ENCODE data around the gene HSD17B4. TPM values are rescaled to one million over a fixed set of nuclear protein-coding genes. Genes with fewer than 3 reads are reported as not detected.
"Not testable (repeated sequence)": the region's sequence is repeated elsewhere in the genome, so short reads cannot be mapped to it uniquely, and the experiment has no call there.

HSD17B4 gene
- total RNA-seq, 1 experiment from 2014 or later: 269 TPM

DNA sequence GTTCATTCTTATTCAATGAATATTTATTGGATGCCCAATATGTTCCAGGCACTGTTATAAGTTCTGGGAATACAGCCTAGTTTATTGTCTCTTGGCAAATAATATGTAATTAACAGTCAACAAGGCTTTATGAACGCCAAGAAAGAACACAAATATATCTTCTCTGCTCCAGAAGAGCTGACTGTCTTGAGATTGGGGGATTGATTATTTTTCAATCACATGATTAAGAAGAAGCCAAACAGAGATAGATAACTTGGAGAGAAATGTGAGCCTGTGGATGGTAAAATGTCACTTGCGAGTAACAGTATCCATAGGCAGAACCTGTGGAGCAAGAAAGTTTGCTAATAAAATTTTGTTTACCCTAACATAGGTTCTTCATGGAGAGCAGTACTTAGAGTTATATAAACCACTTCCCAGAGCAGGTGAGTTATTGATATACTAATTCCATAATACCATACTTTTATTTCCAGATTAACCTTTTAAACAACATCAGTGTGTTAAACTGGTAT, 49.4 kb downstream of the HSD17B4 start:
- TF ChIP-seq, protein P1, sequence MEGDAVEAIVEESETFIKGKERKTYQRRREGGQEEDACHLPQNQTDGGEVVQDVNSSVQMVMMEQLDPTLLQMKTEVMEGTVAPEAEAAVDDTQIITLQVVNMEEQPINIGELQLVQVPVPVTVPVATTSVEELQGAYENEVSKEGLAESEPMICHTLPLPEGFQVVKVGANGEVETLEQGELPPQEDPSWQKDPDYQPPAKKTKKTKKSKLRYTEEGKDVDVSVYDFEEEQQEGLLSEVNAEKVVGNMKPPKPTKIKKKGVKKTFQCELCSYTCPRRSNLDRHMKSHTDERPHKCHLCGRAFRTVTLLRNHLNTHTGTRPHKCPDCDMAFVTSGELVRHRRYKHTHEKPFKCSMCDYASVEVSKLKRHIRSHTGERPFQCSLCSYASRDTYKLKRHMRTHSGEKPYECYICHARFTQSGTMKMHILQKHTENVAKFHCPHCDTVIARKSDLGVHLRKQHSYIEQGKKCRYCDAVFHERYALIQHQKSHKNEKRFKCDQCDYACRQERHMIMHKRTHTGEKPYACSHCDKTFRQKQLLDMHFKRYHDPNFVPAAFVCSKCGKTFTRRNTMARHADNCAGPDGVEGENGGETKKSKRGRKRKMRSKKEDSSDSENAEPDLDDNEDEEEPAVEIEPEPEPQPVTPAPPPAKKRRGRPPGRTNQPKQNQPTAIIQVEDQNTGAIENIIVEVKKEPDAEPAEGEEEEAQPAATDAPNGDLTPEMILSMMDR (conservative IDR thresholded peaks at IDR 0.05): no peak
- H3K14ac ChIP-seq (ENCODE audit: insufficient read depth, low read length): no peak overlapping the region
- H3K27ac Mint-ChIP-seq: no peak overlapping the region
- H3K79me1 ChIP-seq (ENCODE audit: insufficient read depth, low read depth, low read length, poor library complexity, severe bottlenecking): no peaks in the 10 kb centered on the region
- H3K36me3 Mint-ChIP-seq (ENCODE audit: insufficient read depth in 1 of 3, low read depth in 3 of 3): peaks cover 42 to 64% (median 52%) of the 10 kb centered on the region in 3 experiments
- no peak overlapping the region for H2BK120ac ChIP-seq (ENCODE audit: low read depth, low read length, poor library complexity, severe bottlenecking)
- WGBS (ENCODE audit: extremely low coverage, insufficient read length, low lambda C conversion rate): no CpG with 5 or more reads among the region's 2 CpGs
- H2BK20ac ChIP-seq (ENCODE audit: low read depth, low read length, poor library complexity, severe bottlenecking): no peak overlapping the region
- no peaks in the 10 kb centered on the region for H3K27me3 Mint-ChIP-seq (ENCODE audit: low read depth)
- H3T11ph ChIP-seq (ENCODE audit: low read length): no peak overlapping the region
- no peak overlapping the region for H4K5ac ChIP-seq (ENCODE audit: insufficient read length, low read depth, low read length)
- H3K27me3 ChIP-seq (ENCODE audit: insufficient read depth, low read length): no peaks in the 10 kb centered on the region
- no peaks in the 10 kb centered on the region for H4K20me1 ChIP-seq (ENCODE audit: control insufficient read depth, insufficient read depth, insufficient read length)
- no peak overlapping the region for H2BK12ac ChIP-seq (ENCODE audit: insufficient read length, low read depth, low read length)
- H3K27ac ChIP-seq (ENCODE audit: insufficient read length, low read depth, low read length): no peak overlapping the region
- H3K9me3 Mint-ChIP-seq: peaks cover 26 to 31% of the 10 kb centered on the region in 2 experiments
- no peak overlapping the region for H2AK5ac ChIP-seq (ENCODE audit: insufficient read length, low read length)
- no peaks in the 10 kb centered on the region for H3K23me2 ChIP-seq (ENCODE audit: insufficient read length, low read depth, low read length, poor library complexity, severe bottlenecking)
- no peak overlapping the region for H2BK15ac ChIP-seq (ENCODE audit: low read depth, low read length)
- no peaks in the 10 kb centered on the region for H3K4me1 ChIP-seq (ENCODE audit: insufficient read depth, low read length)
- H3K9ac ChIP-seq (ENCODE audit: extremely low read depth, insufficient read length, low read length): no peak overlapping the region
- no peak overlapping the region for H3K18ac ChIP-seq (ENCODE audit: insufficient read length, low read depth, low read length)
- no peaks in the 10 kb centered on the region for H3K79me2 ChIP-seq (ENCODE audit: insufficient read depth, low read length)
- no peak overlapping the region for H2AFZ ChIP-seq (ENCODE audit: low read length)
- no peak overlapping the region for H4K91ac ChIP-seq (ENCODE audit: insufficient read length, low read depth, low read length)
- H4K8ac ChIP-seq (replicated peaks; ENCODE audit: insufficient read length, low read depth, low read length): no peak overlapping the region
- H3K56ac ChIP-seq (ENCODE audit: insufficient read length, low read depth, low read length): no peak overlapping the region
- H3K4me3 Mint-ChIP-seq: no peak overlapping the region
- peaks cover 8% of the 10 kb centered on the region for H3K9me3 ChIP-seq (ENCODE audit: control insufficient read depth, low read depth, low read length)
- no peak for DNase-seq
- no peak overlapping the region for H3K23ac ChIP-seq (ENCODE audit: insufficient read length, low read depth, low read length)
- no peak overlapping the region for H3K4me2 ChIP-seq (ENCODE audit: insufficient read depth, insufficient read length, low read length)
- no peaks in the 10 kb centered on the region for H3K4me1 Mint-ChIP-seq
- H2BK5ac ChIP-seq (ENCODE audit: insufficient read length, low read length): no peak overlapping the region
- H3K4ac ChIP-seq (ENCODE audit: low read depth, low read length): no peak overlapping the region

DNA sequence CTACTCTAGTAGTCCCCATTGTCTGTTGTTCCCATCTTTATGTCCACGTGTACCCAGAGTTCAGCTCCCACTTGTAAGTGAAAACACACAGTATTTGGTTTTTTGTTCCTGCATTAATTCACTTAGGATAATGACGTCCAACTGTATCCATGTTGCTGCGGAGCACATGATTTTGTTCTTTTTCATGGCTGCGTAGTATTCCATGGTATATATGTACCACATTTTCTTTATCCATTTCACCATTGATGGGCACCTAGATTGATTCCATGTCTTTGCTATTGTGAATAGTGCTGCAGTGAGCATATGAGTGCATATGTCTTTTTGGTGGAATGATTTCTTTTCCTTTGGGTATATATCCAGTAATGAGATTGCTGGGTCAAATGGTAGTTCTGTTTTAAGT, 51.6 kb downstream of the HSD17B4 start:
- not testable (repeated sequence) for H3K27ac Mint-ChIP-seq; H4K20me1 ChIP-seq (ENCODE audit: control insufficient read depth, insufficient read depth, insufficient read length); H4K8ac ChIP-seq (replicated peaks; ENCODE audit: insufficient read length, low read depth, low read length); H3K4me3 Mint-ChIP-seq; H2AK5ac ChIP-seq (ENCODE audit: insufficient read length, low read length); H3K4me1 Mint-ChIP-seq; H3K4me1 ChIP-seq (ENCODE audit: insufficient read depth, low read length); H3K27ac ChIP-seq (ENCODE audit: insufficient read length, low read depth, low read length); H3K4ac ChIP-seq (ENCODE audit: low read depth, low read length); H4K5ac ChIP-seq (ENCODE audit: insufficient read length, low read depth, low read length); H2BK20ac ChIP-seq (ENCODE audit: low read depth, low read length, poor library complexity, severe bottlenecking); H2BK15ac ChIP-seq (ENCODE audit: low read depth, low read length); H2BK5ac ChIP-seq (ENCODE audit: insufficient read length, low read length); H2AFZ ChIP-seq (ENCODE audit: low read length); H3K18ac ChIP-seq (ENCODE audit: insufficient read length, low read depth, low read length); H3K9ac ChIP-seq (ENCODE audit: extremely low read depth, insufficient read length, low read length); H4K91ac ChIP-seq (ENCODE audit: insufficient read length, low read depth, low read length); H3T11ph ChIP-seq (ENCODE audit: low read length); H2BK120ac ChIP-seq (ENCODE audit: low read depth, low read length, poor library complexity, severe bottlenecking); H3K79me2 ChIP-seq (ENCODE audit: insufficient read depth, low read length); H3K14ac ChIP-seq (ENCODE audit: insufficient read depth, low read length); H3K4me2 ChIP-seq (ENCODE audit: insufficient read depth, insufficient read length, low read length); H3K23me2 ChIP-seq (ENCODE audit: insufficient read length, low read depth, low read length, poor library complexity, severe bottlenecking); H3K9me3 ChIP-seq (ENCODE audit: control insufficient read depth, low read depth, low read length); H2BK12ac ChIP-seq (ENCODE audit: insufficient read length, low read depth, low read length); H3K79me1 ChIP-seq (ENCODE audit: insufficient read depth, low read depth, low read length, poor library complexity, severe bottlenecking); H3K27me3 ChIP-seq (ENCODE audit: insufficient read depth, low read length); DNase-seq; H3K23ac ChIP-seq (ENCODE audit: insufficient read length, low read depth, low read length); H3K56ac ChIP-seq (ENCODE audit: insufficient read length, low read depth, low read length); H3K27me3 Mint-ChIP-seq (ENCODE audit: low read depth)
- H3K36me3 Mint-ChIP-seq (ENCODE audit: insufficient read depth in 1 of 3, low read depth in 3 of 3): peaks cover 48 to 64% (median 60%) of the 10 kb centered on the region in 3 experiments
- peaks cover 26 to 33% of the 10 kb centered on the region in 2 experiments for H3K9me3 Mint-ChIP-seq
- no CpG with 5 or more reads among the region's 4 CpGs for WGBS (ENCODE audit: extremely low coverage, insufficient read length, low lambda C conversion rate)

Data from H9 (cell line).